Measurements from ENCODE around the gene PIGH. TPM values are rescaled to one million over a fixed set of nuclear protein-coding genes. Genes with fewer than 3 reads are reported as not detected.

PIGH gene
- total RNA-seq, 1 experiment from 2014 or later, result 19.0 TPM

DNA sequence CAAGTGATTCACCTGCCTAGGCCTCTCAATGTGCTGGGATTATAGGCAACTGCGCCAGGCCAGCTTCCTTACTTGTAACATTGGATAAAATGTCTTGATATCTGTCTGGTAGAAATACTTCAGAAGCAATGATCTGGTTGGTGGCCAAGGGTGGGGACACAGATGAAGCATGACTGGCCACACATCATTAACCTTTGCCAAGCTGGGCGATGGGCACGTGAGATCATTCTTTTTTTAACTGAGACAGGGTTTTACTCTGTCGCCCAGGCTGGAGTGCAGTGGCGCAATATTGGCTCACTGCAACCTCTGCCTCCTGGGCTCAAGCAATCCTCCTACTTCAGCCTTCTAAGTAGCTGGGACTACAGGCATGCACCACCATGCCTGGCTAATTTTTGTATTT lies 35.8 kb downstream of the PIGH start:
- H3K36me3 Mint-ChIP-seq (ENCODE audit: insufficient read depth, unreplicated experiment), result no peaks in the 10 kb centered on the region
- intact Hi-C loops (cut with micrococcal nuclease; ENCODE audit: unreplicated experiment), result no loop called here
- no peak overlapping the region for H3K27ac Mint-ChIP-seq (ENCODE audit: unreplicated experiment)
- no peaks in the 10 kb centered on the region for H3K4me1 Mint-ChIP-seq (ENCODE audit: low read depth, unreplicated experiment)
- DNase-seq, result no peak
- no peak for TF ChIP-seq CTCF (IDR thresholded peaks at IDR 0.05; ENCODE audit: unreplicated experiment)
- no peaks in the 10 kb centered on the region for H3K9me3 Mint-ChIP-seq (ENCODE audit: low read depth, unreplicated experiment)
- BruUV-seq (replicated peaks), result no TSS peak
- no peaks in the 10 kb centered on the region for H3K27me3 Mint-ChIP-seq (ENCODE audit: unreplicated experiment)
- CTCF ChIA-PET, result no interaction called here
- no peak overlapping the region for H3K4me3 Mint-ChIP-seq (ENCODE audit: low read depth, unreplicated experiment)

- no peak for TF ChIP-seq CTCF (IDR thresholded peaks at IDR 0.05; ENCODE audit: unreplicated experiment)
- no peaks in the 10 kb centered on the region for H3K9me3 Mint-ChIP-seq (ENCODE audit: low read depth, unreplicated experiment)
- BruUV-seq (replicated peaks), result no TSS peak
- H3K4me1 Mint-ChIP-seq (ENCODE audit: low read depth, unreplicated experiment), result no peaks in the 10 kb centered on the region
- no peak for DNase-seq
- no peaks in the 10 kb centered on the region for H3K27me3 Mint-ChIP-seq (ENCODE audit: unreplicated experiment)
- intact Hi-C loops (cut with micrococcal nuclease; ENCODE audit: unreplicated experiment), result no loop called here
- CTCF ChIA-PET, result interaction anchor here (2.4 kb wide), 1 partner anchor 9 kb away, joined by 11 read pairs; no protein-coding TSS in a partner anchor
- H3K4me3 Mint-ChIP-seq (ENCODE audit: low read depth, unreplicated experiment), result no peak overlapping the region
- H3K27ac Mint-ChIP-seq (ENCODE audit: unreplicated experiment), result no peak overlapping the region
- H3K36me3 Mint-ChIP-seq (ENCODE audit: insufficient read depth, unreplicated experiment), result no peaks in the 10 kb centered on the region
These were observed 37.3 kb downstream of the PIGH start for GRCh38 chr14:67562776-67563150.

DNA sequence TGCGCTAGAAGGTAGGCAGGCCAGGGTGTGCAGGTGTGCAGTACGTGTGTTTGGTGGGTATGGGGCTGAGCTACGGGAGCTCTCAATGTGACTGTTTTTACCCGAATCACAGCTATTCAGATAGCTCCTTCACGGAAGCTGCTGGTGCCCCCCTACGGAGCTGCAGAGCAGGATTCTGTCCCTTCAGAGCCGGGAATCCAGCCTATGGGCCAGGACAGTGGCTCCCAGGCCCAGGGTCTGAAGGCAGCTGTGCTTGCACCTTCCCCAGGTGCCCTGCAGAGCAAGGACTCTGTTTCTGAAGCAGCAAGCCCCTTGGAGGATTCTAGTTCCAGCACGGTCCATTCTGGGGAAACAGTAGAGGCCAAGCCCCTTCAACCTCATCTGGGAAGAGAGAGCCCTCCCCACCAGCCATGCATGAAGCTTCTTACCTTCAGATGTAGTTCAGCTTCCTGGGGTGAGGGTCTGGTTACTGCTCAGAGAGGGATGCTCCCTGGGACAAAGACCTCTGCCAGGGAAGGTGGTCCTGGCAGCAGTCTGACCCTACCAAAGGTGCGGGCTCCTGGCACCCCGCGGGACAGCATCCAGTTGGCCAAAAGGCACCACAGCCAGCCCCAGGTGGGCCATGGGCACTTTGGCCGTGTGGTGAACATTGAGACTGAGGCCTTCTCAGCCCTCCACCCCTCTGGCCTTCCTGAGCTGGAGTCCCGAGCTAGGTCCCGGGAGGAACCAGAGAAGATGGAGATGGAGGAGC lies 37.9 kb downstream of the PIGH start:
- no peak for TF ChIP-seq CTCF (IDR thresholded peaks at IDR 0.05; ENCODE audit: unreplicated experiment)
- CTCF ChIA-PET, result interaction anchor here (2.4 kb wide), 1 partner anchor 9 kb away, joined by 11 read pairs; no protein-coding TSS in a partner anchor
- intact Hi-C loops (cut with micrococcal nuclease; ENCODE audit: unreplicated experiment), result no loop called here
- Mint-ChIP-seq H3K4me1 (ENCODE audit: low read depth, unreplicated experiment) (no peaks in the 10 kb centered on the region), H3K27ac (ENCODE audit: unreplicated experiment) (no peak overlapping the region), H3K27me3 (ENCODE audit: unreplicated experiment) (no peaks in the 10 kb centered on the region), H3K9me3 (ENCODE audit: low read depth, unreplicated experiment) (no peaks in the 10 kb centered on the region), H3K36me3 (ENCODE audit: insufficient read depth, unreplicated experiment) (no peaks in the 10 kb centered on the region), H3K4me3 (ENCODE audit: low read depth, unreplicated experiment) (no peak overlapping the region)
- DNase-seq, result no peak
- BruUV-seq (replicated peaks), result no TSS peak

DNA sequence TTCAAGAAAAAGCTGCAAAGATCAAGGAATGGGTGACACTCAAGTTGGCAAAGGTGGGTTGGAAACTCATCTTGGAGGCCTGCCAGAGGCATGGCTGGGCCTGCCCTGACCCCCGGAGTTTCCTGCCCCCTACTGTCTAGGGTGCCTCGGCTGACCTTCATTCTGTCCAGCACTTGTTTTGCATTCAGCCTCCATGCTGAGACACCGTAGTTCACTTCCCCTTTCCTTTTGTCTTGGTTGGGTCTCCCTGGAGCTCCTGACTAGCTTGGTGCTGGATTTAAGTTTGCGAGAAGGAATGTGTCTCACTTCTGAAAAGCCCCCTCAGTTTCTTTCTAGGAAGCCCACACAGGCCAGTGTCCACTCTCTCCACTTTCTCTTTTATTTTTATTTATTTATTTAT lies 40.4 kb downstream of the PIGH start:
- no peaks in the 10 kb centered on the region for H3K27me3 Mint-ChIP-seq (ENCODE audit: unreplicated experiment)
- no peaks in the 10 kb centered on the region for H3K36me3 Mint-ChIP-seq (ENCODE audit: insufficient read depth, unreplicated experiment)
- no peak overlapping the region for H3K27ac Mint-ChIP-seq (ENCODE audit: unreplicated experiment)
- no peaks in the 10 kb centered on the region for H3K9me3 Mint-ChIP-seq (ENCODE audit: low read depth, unreplicated experiment)
- no TSS peak for BruUV-seq (replicated peaks)
- DNase-seq, result no peak
- H3K4me1 Mint-ChIP-seq (ENCODE audit: low read depth, unreplicated experiment), result no peaks in the 10 kb centered on the region
- intact Hi-C loops (cut with micrococcal nuclease; ENCODE audit: unreplicated experiment), result no loop called here
- no peak overlapping the region for H3K4me3 Mint-ChIP-seq (ENCODE audit: low read depth, unreplicated experiment)
- CTCF ChIA-PET, result no interaction called here
- no peak for TF ChIP-seq CTCF (IDR thresholded peaks at IDR 0.05; ENCODE audit: unreplicated experiment)
